GM12878 (cell line): ENCODE measurements around the gene DNTT. TPM values are rescaled to one million over a fixed set of nuclear protein-coding genes. Genes with fewer than 3 reads are reported as not detected.

Experiments used
- ATAC-seq: fragments of 200-7000 bp; cut with Tn5 transposase; 3 replicates; pipeline ENCODE4 v1.9.1; 2020; ENCODE audit warnings: mild to moderate bottlenecking, moderate library complexity
- BruUV-seq: library from RNA; stranded (reverse); fragments of 400-500 nt; replicated peaks from 2 replicates; lab custom pipeline; 2021; lab: Mats Ljungman, UMichigan
- CTCF ChIA-PET: fragments of 300-600 bp; sonication (Branson Sonifier 250); formaldehyde crosslinking; extraction: SDS; loops from one replicate; lab custom pipeline; 2021; ENCODE audit warnings: inconsistent platforms; lab: Yijun Ruan, JAX
- POLR2A ChIA-PET: fragments of 350-600 bp; formaldehyde crosslinking; extraction: SDS; loops from one replicate; lab custom pipeline; 2021; ENCODE audit warnings: inconsistent platforms; lab: Charles Lee
- RAD21 ChIA-PET: fragments of 300-600 bp; sonication (Branson Sonifier 250); formaldehyde crosslinking; loops from one replicate; lab custom pipeline; 2023; ENCODE audit warnings: antibody characterized with exemption; ENCODE audit not compliant: unreplicated experiment; lab: Charles Lee
- SMC1A ChIA-PET: fragments of 300-600 bp; sonication (Branson Sonifier 250); formaldehyde crosslinking; loops from one replicate; lab custom pipeline; 2023; ENCODE audit not compliant: unreplicated experiment, uncharacterized antibody; lab: Charles Lee
- DNase-seq: peaks from one replicate; pipeline ENCODE4 v3.0.0-alpha.2; 2011; ENCODE audit warnings: low read depth, low spot score
- FAIRE-seq: peaks from 3 replicates; lab custom pipeline; 2011; peaks lifted over from hg19 to GRCh38; lab: Jason Lieb, UNC
- H2AFZ ChIP-seq: 2 replicates; pipeline ENCODE4 v1.6.0; 2011; ENCODE audit warnings: low read depth, low read length, control low read depth; ENCODE audit not compliant: control insufficient read depth
- H3K27ac ChIP-seq: 2 replicates; pipeline ENCODE4 v1.5.1; 2011; ENCODE audit warnings: control low read depth; ENCODE audit not compliant: control insufficient read depth, insufficient read depth
- H3K27me3 ChIP-seq, 2 experiments: replicated peaks in 1 of 2; 2 replicates each; pipeline versions ENCODE4 v1.6.0 to v1.6.1; 2011; ENCODE audit warnings: low read length in 1 of 2; ENCODE audit not compliant: control insufficient read depth in 2 of 2, insufficient read depth in 2 of 2
- H3K36me3 ChIP-seq, 2 experiments: 2 replicates each; pipeline ENCODE4 v1.5.1; 2011; ENCODE audit warnings: low read length in 1 of 2; ENCODE audit not compliant: control insufficient read depth in 2 of 2, insufficient read depth in 2 of 2
- H3K4me1 ChIP-seq: 2 replicates; pipeline ENCODE4 v1.6.1; 2011; ENCODE audit warnings: mild to moderate bottlenecking, low read length, moderate library complexity, mixed read lengths; ENCODE audit not compliant: control insufficient read depth, insufficient read depth
- H3K4me2 ChIP-seq: 2 replicates; pipeline ENCODE4 v1.6.0; 2011; ENCODE audit warnings: control low read depth; ENCODE audit not compliant: control insufficient read depth, insufficient read depth
- H3K4me3 ChIP-seq: fragments of 200-600 bp; sonication (generic); 2 replicates; pipeline ENCODE4 v1.5.1; 2016
- H3K79me2 ChIP-seq: 2 replicates; pipeline ENCODE4 v1.6.0; 2011; ENCODE audit warnings: low read length; ENCODE audit not compliant: control insufficient read depth, insufficient read depth
- H3K9ac ChIP-seq: 2 replicates; pipeline ENCODE4 v1.8.0; 2011; ENCODE audit warnings: low read length, control low read depth, mixed read lengths; ENCODE audit not compliant: control insufficient read depth, insufficient read depth
- H3K9me3 ChIP-seq: replicated peaks from 3 replicates; pipeline ENCODE4 v1.5.1; 2011; ENCODE audit warnings: mild to moderate bottlenecking, low read length; ENCODE audit not compliant: control insufficient read depth, insufficient read depth
- H4K20me1 ChIP-seq: 2 replicates; pipeline ENCODE4 v1.6.0; 2011; ENCODE audit not compliant: control insufficient read depth, insufficient read depth
- IRF4 ChIP-seq: IDR thresholded peaks from 2 replicates; pipeline ENCODE4 v1.6.1; 2011; ENCODE audit warnings: low read depth, low read length
- MEF2B ChIP-seq: fragments of 450-650 bp; IDR thresholded peaks from 2 replicates; pipeline ENCODE4 v1.6.1; 2018; ENCODE audit warnings: mild to moderate bottlenecking, moderate library complexity; ENCODE audit not compliant: partially characterized antibody, poor library complexity, severe bottlenecking
- PAX8 ChIP-seq: fragments of 450-650 bp; IDR thresholded peaks from 2 replicates; pipeline ENCODE4 v1.6.1; 2017; ENCODE audit warnings: mild to moderate bottlenecking, moderate library complexity
- ZSCAN29 ChIP-seq: fragments of 450-650 bp; IDR thresholded peaks from 2 replicates; pipeline ENCODE4 v1.6.1; 2017; ENCODE audit warnings: mild to moderate bottlenecking, moderate library complexity
- WGBS: methylation state at CpG from one replicate; pipeline ENCODE4 v1.1.6; 2016; ENCODE audit warnings: low lambda C conversion rate; ENCODE audit not compliant: insufficient replicate concordance, insufficient coverage; ENCODE audit errors: missing lambda C conversion rate; 5-methylcytosine and 5-hydroxymethylcytosine counted together
- in situ Hi-C: fragments of 300-500 bp; cut with MboI; formaldehyde crosslinking; loops from 9 replicates; pipeline ENCODE4 v1.14.3; 2018; ENCODE audit warnings: mixed read lengths
- intact Hi-C: fragments of 100-400 bp; cut with micrococcal nuclease; formaldehyde crosslinking; loops from one replicate; pipeline ENCODE4 v1.14.2; 2022; ENCODE audit not compliant: unreplicated experiment
- polyA plus RNA-seq, 11 experiments: library from polyadenylated mRNA; depleted of rRNA in 4 of 11; unstranded in 6 of 11; stranded (reverse) in 5 of 11; fragments of >200 nt; fragmentation: Nextera tagmentation in 4 of 11; fragmentation: Illumina TruSeq in 1 of 11; extraction: Ambion mirVana in 4 of 11; extraction: Trizol in 1 of 11; gene quantifications; 1 replicate in 1 of 11; 2 replicates in 10 of 11; pipeline versions ENCODE4 v1.2.1 to v1.2.3, GENCODE V29; 2011 to 2016; ENCODE audit warnings: inconsistent platforms in 2 of 11, missing spikeins in 2 of 11, low read depth in 1 of 11
- total RNA-seq, 4 experiments: library from RNA; depleted of rRNA in 3 of 4; stranded (reverse); fragments of >200 nt in 3 of 4; fragmentation: Illumina TruSeq in 1 of 4; extraction: Trizol in 1 of 4; gene quantifications; 2 replicates each; pipeline versions ENCODE4 v1.2.1 to v1.2.3, GENCODE V29; 2013 to 2021
- TF ChIP-seq, protein P1 (sequence below): fragments of 450-650 bp; IDR thresholded peaks from 2 replicates; pipeline ENCODE4 v1.6.1; 2017; ENCODE audit warnings: borderline replicate concordance
- TF ChIP-seq, protein P2 (sequence below): IDR thresholded peaks from 2 replicates; pipeline ENCODE4 v1.6.1; 2012; ENCODE audit warnings: mild to moderate bottlenecking, low read depth, low read length
- TF ChIP-seq, protein P3 (sequence below): fragments of 450-650 bp; IDR thresholded peaks from 2 replicates; pipeline ENCODE4 v1.6.1; 2017; ENCODE audit warnings: mild to moderate bottlenecking, low read depth, inconsistent platforms; ENCODE audit not compliant: poor library complexity, severe bottlenecking
- TF ChIP-seq, protein P4 (sequence below): fragments of 150-350 bp; IDR thresholded peaks from 2 replicates; pipeline ENCODE4 v1.6.1; 2014; ENCODE audit warnings: mild to moderate bottlenecking, low read depth, low read length

Gene DNTT
- total and polyA plus RNA-seq, 10 of the 15 experiments (the other 5 are each of a cell fraction or from before 2014, with no cell fraction given): 0.06 to 0.13 (median 0.09) TPM; not detected in 5

DNA sequence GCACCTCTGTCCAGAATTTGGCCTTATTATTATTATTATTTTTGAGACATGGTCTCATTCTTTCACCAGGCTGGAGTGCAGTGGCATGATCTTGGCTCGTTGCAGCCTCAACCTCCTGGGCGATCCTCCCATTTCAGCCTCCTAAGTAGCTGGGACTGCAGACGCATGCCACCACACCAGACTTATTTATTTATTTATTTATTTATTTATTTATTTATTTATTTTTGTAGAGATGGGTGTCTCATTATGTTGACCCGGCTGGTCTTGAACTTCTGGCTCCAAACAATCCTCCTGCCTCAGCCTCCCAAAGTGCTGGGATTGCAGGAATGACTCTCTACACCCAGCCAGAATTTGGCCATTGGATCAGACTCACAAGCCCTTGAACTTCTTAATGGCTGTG, 39.3 kb upstream of the DNTT start:
- CTCF ChIA-PET: interaction anchor here (1.0 to 15.0 kb wide), 6 partner anchors 10 to 31 kb away, joined by 3 to 219 read pairs (median 6); no protein-coding TSS in a partner anchor
- Histone ChIP-seq H3K79me2 (peaks cover 100% of the 10 kb centered on the region), H3K36me3 (peaks cover 5 to 14% of the 10 kb centered on the region in 2 experiments)

More for the DNA sequence above, 39.3 kb upstream of the DNTT start:
- no peak overlapping the region for H2AFZ ChIP-seq
- H3K4me3 ChIP-seq: peak overlapping the region; percentile 89
- ChIA-PET RAD21 (interaction anchor here (2.0 to 19.3 kb wide), 5 partner anchors 15 to 35 kb away, joined by 4 to 362 read pairs (median 159); no protein-coding TSS in a partner anchor), POLR2A (interaction anchor here (1.0 to 3.8 kb wide), 6 partner anchors 19 to 35 kb away, joined by 4 to 21 read pairs (median 9); no protein-coding TSS in a partner anchor), SMC1A (interaction anchor here (1.0 to 9.9 kb wide), 6 partner anchors 12 to 30 kb away, joined by 3 to 140 read pairs (median 4); no protein-coding TSS in a partner anchor)
- H3K27me3 ChIP-seq: no peaks in the 10 kb centered on the region
- ATAC-seq: no peak
- TF ChIP-seq IRF4 (no peak), MEF2B (no peak), PAX8 (no peak), ZSCAN29 (no peak)
- TF ChIP-seq, protein P1, sequence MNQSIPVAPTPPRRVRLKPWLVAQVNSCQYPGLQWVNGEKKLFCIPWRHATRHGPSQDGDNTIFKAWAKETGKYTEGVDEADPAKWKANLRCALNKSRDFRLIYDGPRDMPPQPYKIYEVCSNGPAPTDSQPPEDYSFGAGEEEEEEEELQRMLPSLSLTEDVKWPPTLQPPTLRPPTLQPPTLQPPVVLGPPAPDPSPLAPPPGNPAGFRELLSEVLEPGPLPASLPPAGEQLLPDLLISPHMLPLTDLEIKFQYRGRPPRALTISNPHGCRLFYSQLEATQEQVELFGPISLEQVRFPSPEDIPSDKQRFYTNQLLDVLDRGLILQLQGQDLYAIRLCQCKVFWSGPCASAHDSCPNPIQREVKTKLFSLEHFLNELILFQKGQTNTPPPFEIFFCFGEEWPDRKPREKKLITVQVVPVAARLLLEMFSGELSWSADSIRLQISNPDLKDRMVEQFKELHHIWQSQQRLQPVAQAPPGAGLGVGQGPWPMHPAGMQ: no peak
- TF ChIP-seq, protein P2, sequence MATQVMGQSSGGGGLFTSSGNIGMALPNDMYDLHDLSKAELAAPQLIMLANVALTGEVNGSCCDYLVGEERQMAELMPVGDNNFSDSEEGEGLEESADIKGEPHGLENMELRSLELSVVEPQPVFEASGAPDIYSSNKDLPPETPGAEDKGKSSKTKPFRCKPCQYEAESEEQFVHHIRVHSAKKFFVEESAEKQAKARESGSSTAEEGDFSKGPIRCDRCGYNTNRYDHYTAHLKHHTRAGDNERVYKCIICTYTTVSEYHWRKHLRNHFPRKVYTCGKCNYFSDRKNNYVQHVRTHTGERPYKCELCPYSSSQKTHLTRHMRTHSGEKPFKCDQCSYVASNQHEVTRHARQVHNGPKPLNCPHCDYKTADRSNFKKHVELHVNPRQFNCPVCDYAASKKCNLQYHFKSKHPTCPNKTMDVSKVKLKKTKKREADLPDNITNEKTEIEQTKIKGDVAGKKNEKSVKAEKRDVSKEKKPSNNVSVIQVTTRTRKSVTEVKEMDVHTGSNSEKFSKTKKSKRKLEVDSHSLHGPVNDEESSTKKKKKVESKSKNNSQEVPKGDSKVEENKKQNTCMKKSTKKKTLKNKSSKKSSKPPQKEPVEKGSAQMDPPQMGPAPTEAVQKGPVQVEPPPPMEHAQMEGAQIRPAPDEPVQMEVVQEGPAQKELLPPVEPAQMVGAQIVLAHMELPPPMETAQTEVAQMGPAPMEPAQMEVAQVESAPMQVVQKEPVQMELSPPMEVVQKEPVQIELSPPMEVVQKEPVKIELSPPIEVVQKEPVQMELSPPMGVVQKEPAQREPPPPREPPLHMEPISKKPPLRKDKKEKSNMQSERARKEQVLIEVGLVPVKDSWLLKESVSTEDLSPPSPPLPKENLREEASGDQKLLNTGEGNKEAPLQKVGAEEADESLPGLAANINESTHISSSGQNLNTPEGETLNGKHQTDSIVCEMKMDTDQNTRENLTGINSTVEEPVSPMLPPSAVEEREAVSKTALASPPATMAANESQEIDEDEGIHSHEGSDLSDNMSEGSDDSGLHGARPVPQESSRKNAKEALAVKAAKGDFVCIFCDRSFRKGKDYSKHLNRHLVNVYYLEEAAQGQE: no peak
- TF ChIP-seq, protein P3, sequence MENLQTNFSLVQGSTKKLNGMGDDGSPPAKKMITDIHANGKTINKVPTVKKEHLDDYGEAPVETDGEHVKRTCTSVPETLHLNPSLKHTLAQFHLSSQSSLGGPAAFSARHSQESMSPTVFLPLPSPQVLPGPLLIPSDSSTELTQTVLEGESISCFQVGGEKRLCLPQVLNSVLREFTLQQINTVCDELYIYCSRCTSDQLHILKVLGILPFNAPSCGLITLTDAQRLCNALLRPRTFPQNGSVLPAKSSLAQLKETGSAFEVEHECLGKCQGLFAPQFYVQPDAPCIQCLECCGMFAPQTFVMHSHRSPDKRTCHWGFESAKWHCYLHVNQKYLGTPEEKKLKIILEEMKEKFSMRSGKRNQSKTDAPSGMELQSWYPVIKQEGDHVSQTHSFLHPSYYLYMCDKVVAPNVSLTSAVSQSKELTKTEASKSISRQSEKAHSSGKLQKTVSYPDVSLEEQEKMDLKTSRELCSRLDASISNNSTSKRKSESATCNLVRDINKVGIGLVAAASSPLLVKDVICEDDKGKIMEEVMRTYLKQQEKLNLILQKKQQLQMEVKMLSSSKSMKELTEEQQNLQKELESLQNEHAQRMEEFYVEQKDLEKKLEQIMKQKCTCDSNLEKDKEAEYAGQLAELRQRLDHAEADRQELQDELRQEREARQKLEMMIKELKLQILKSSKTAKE: no peak
- TF ChIP-seq, protein P4, sequence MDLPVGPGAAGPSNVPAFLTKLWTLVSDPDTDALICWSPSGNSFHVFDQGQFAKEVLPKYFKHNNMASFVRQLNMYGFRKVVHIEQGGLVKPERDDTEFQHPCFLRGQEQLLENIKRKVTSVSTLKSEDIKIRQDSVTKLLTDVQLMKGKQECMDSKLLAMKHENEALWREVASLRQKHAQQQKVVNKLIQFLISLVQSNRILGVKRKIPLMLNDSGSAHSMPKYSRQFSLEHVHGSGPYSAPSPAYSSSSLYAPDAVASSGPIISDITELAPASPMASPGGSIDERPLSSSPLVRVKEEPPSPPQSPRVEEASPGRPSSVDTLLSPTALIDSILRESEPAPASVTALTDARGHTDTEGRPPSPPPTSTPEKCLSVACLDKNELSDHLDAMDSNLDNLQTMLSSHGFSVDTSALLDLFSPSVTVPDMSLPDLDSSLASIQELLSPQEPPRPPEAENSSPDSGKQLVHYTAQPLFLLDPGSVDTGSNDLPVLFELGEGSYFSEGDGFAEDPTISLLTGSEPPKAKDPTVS: no peak
- H3K9ac ChIP-seq: no peak overlapping the region
- no peaks in the 10 kb centered on the region; the same call in 1 of the 2 replicates for H4K20me1 ChIP-seq
- no peak for DNase-seq
- BruUV-seq: no TSS peak
- intact Hi-C loops: loop anchor here (2.0 kb wide), 1 partner anchor 14 kb away; no protein-coding TSS in a partner anchor
- over 99% methylated on average over 4 of the region's 4 CpGs for WGBS
- peak overlapping the region; percentile 21; the same call in 1 of the 2 replicates for H3K27ac ChIP-seq
- H3K4me1 ChIP-seq: peaks cover 29% of the 10 kb centered on the region
- no peak for FAIRE-seq
- no peaks in the 10 kb centered on the region for H3K9me3 ChIP-seq
- in situ Hi-C loops: no loop called here
- peak overlapping the region; percentile 85 for H3K4me2 ChIP-seq
